ENCODE measurements around the gene TLK1. TPM values are rescaled to one million over a fixed set of nuclear protein-coding genes. Genes with fewer than 3 reads are reported as not detected.

TLK1 gene
- total and polyA plus RNA-seq, 2 of the 4 experiments (the other 2 are of a cell fraction): 7.3 to 12.5 TPM

DNA sequence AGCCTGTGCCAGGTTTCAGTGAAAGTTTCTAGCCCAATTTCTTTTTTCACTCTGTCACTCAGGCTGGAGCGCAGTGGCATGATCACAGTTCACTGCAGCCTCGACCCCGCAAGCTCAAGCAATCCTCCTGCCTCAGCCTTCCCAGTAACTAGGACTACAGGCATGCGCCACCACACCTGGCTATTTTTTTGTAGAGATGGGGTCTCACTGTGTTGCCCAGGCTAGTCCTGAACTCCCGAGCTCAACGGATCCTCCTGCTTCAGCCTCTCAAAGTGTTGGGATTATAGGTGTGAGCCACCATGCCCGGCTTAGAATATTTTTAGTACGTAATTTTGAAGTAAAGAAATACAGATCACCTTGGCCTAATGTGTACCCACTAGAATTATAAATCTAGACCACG, 144.6 kb downstream of the TLK1 start:
- H3K4ac ChIP-seq (ENCODE audit: low read depth, low read length): no peak overlapping the region
- no peak overlapping the region for H2AK9ac ChIP-seq (replicated peaks; ENCODE audit: low read depth, low read length, poor library complexity)
- H3K4me3 ChIP-seq (ENCODE audit: insufficient read depth, low read depth, low read length): no peak overlapping the region
- H3K27me3 ChIP-seq (ENCODE audit: control insufficient read depth, insufficient read depth, low read length): no peaks in the 10 kb centered on the region
- H3K23ac ChIP-seq (ENCODE audit: low read depth, low read length): no peak overlapping the region
- intact Hi-C loops (cut with micrococcal nuclease) (no loop called here), in situ Hi-C loops (cut with MboI; ENCODE audit: low sequenced_read_pairs) (no loop called here), dilution Hi-C loops (cut with HindIII; ENCODE audit: low sequenced_read_pairs, unreplicated experiment) (no loop called here)
- no peak overlapping the region for H2AK5ac ChIP-seq (ENCODE audit: low read depth, low read length)
- H3K79me1 ChIP-seq (ENCODE audit: low read depth in 1 of 2, low read length in 2 of 2): peaks cover 15 to 25% of the 10 kb centered on the region in 2 experiments
- DNase-seq (no peak), ATAC-seq (ENCODE audit: low read depth) (no peak)
- no peaks in the 10 kb centered on the region; the same call in 1 of the 2 replicates for H3K4me1 ChIP-seq (ENCODE audit: control insufficient read depth, insufficient read depth, low read length)
- WGBS, 2 experiments (ENCODE audit: extremely low coverage in 2 of 2, insufficient read length in 1 of 2): no CpG with 5 or more reads among the region's 9 CpGs
- POLR2A ChIA-PET (ENCODE audit: unreplicated experiment): no interaction called here
- H2BK15ac ChIP-seq (ENCODE audit: low read depth, low read length): no peak overlapping the region
- H2BK5ac ChIP-seq (ENCODE audit: low read depth, low read length, poor library complexity, severe bottlenecking): no peak overlapping the region
- no peak overlapping the region for H4K91ac ChIP-seq (ENCODE audit: insufficient read depth, low read depth, low read length)
- H3K4me2 ChIP-seq (ENCODE audit: low read depth, low read length): no peak overlapping the region
- no peak overlapping the region for H2BK120ac ChIP-seq (ENCODE audit: low read depth, low read length)
- no peaks in the 10 kb centered on the region for H3K9me3 ChIP-seq (ENCODE audit: control insufficient read depth, insufficient read depth, low read length)
- no peak overlapping the region for H3K18ac ChIP-seq (ENCODE audit: low read depth, low read length)
- CTCF ChIA-PET: no interaction called here
- no peak overlapping the region for H4K5ac ChIP-seq (ENCODE audit: low read depth, low read length)
- peaks cover 7% of the 10 kb centered on the region; the same call in 1 of the 2 replicates for H3K9me1 ChIP-seq (ENCODE audit: insufficient read depth, low read length)
- H2BK20ac ChIP-seq (ENCODE audit: low read depth, low read length): no peak overlapping the region
- BruUV-seq (replicated peaks): no TSS peak
- no peak overlapping the region for H2AFZ ChIP-seq (replicated peaks; ENCODE audit: low read length, poor library complexity)
- H3K9ac ChIP-seq (ENCODE audit: low read depth, low read length): no peak overlapping the region
- TF ChIP-seq, protein P1, sequence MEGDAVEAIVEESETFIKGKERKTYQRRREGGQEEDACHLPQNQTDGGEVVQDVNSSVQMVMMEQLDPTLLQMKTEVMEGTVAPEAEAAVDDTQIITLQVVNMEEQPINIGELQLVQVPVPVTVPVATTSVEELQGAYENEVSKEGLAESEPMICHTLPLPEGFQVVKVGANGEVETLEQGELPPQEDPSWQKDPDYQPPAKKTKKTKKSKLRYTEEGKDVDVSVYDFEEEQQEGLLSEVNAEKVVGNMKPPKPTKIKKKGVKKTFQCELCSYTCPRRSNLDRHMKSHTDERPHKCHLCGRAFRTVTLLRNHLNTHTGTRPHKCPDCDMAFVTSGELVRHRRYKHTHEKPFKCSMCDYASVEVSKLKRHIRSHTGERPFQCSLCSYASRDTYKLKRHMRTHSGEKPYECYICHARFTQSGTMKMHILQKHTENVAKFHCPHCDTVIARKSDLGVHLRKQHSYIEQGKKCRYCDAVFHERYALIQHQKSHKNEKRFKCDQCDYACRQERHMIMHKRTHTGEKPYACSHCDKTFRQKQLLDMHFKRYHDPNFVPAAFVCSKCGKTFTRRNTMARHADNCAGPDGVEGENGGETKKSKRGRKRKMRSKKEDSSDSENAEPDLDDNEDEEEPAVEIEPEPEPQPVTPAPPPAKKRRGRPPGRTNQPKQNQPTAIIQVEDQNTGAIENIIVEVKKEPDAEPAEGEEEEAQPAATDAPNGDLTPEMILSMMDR (conservative IDR thresholded peaks at IDR 0.05; ENCODE audit: low read depth, low read length): no peak
- peaks cover 7% of the 10 kb centered on the region for H3K36me3 ChIP-seq (ENCODE audit: control insufficient read depth, insufficient read depth, low read length)
- H4K8ac ChIP-seq (ENCODE audit: low read depth in 2 of 2, low read length in 2 of 2): no peak overlapping the region
- H3K27ac ChIP-seq (ENCODE audit: insufficient read depth, low read length): no peak overlapping the region
- H3K14ac ChIP-seq (replicated peaks; ENCODE audit: low read depth, low read length): no peak overlapping the region
- H3K56ac ChIP-seq (ENCODE audit: extremely low read depth, insufficient read depth, low read length): no peak overlapping the region
- H4K20me1 ChIP-seq (ENCODE audit: insufficient read depth, low read length): no peaks in the 10 kb centered on the region
